ENCODE data around the gene SHKBP1.

GRCh38 chr19:40608957-40609356, 32.3 kb downstream of the SHKBP1 start:
- TF ChIP-seq CTCF (conservative IDR thresholded peaks at IDR 0.05; ENCODE audit: low read length) (no peak), EZH2phosphoT487 (IDR thresholded peaks at IDR 0.05; ENCODE audit: borderline replicate concordance) (no peak)
